ENCODE measurements around the gene SNRK. TPM values are rescaled to one million over a fixed set of nuclear protein-coding genes. Genes with fewer than 3 reads are reported as not detected.

Gene SNRK
- total and polyA plus RNA-seq, 11 donors: 9.3 to 41.5 (median 23.0) TPM

DNA sequence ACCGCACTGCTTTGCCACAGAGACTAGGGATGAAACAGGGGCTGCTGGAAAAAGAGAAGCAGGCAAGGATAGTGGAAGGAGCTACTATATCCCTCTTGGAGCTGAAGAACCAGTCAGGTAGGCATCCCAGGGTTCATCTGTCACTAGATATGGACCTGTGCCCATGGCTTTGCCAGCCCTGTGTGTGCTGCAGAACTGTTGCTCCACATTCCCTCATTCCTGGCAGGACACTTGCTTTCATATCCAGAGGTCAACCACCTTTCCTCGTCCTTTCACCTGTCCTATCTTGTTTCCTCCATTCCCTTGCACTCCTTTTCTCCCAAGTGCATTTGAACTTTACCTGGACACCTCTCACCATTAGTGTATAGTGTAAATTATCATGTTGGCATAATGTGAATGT lies 12.0 kb downstream of the SNRK start:
- H3K36me3 ChIP-seq: peaks cover 0 to 17% (median 5%) of the 10 kb centered on the region in 9 donors
- no peaks in the 10 kb centered on the region for H3K27me3 ChIP-seq
- ATAC-seq: peak; percentile 72 to 87 (median 78)
- no peak overlapping the region for H3K4me3 ChIP-seq
- peaks cover 16 to 91% (median 72%) of the 10 kb centered on the region in 12 donors for H3K4me1 ChIP-seq
- TF ChIP-seq POLR2A (IDR thresholded peaks at IDR 0.05): no peak
- TF ChIP-seq, protein P1, sequence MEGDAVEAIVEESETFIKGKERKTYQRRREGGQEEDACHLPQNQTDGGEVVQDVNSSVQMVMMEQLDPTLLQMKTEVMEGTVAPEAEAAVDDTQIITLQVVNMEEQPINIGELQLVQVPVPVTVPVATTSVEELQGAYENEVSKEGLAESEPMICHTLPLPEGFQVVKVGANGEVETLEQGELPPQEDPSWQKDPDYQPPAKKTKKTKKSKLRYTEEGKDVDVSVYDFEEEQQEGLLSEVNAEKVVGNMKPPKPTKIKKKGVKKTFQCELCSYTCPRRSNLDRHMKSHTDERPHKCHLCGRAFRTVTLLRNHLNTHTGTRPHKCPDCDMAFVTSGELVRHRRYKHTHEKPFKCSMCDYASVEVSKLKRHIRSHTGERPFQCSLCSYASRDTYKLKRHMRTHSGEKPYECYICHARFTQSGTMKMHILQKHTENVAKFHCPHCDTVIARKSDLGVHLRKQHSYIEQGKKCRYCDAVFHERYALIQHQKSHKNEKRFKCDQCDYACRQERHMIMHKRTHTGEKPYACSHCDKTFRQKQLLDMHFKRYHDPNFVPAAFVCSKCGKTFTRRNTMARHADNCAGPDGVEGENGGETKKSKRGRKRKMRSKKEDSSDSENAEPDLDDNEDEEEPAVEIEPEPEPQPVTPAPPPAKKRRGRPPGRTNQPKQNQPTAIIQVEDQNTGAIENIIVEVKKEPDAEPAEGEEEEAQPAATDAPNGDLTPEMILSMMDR (IDR thresholded peaks at IDR 0.05): no peak
- no peaks in the 10 kb centered on the region for H3K9me3 ChIP-seq
- intact Hi-C loops (cut with DNase I): loop anchor here in 1 of 10 donors (10.0 kb wide), 1 partner anchor 127 kb away; no protein-coding TSS in a partner anchor
- H3K27ac ChIP-seq: peak overlapping the region in 11 of 12 donors; percentile 8 to 71 (median 52)
- 64 to 72% (median 69%) methylated on average over 2 of the region's 2 CpGs for WGBS, 4 donors
- DNase-seq: peak in 1 of 5 donors; percentile 47

DNA sequence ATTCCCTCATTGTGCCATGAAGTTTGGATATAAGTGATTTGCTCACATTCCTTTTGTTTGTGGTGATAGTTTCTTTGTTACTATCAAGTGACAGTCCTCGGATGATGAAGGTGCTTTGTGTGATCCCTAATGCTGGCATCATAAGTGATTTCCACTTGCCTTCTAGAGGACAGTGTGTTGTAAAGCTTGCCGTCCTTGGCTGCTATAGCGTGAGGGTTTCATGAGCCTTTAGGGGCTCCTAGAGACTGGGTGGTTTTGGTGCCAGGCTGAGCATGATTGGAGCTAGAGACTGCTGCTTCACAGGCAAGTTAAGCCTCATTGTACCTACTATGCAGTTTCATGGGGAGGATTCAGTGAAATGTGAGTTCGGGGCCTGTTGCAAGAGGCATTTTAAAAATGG lies 12.4 kb downstream of the SNRK start:
- TF ChIP-seq, protein P1 (IDR thresholded peaks at IDR 0.05): no peak
- no peak for TF ChIP-seq POLR2A (IDR thresholded peaks at IDR 0.05)
- WGBS, 4 donors: 50 to 72% (median 57%) methylated on average over 4 of the region's 4 CpGs
- Histone ChIP-seq H3K9me3 (no peaks in the 10 kb centered on the region), H3K27ac (peak overlapping the region in 11 of 12 donors; percentile 8 to 71 (median 52)), H3K36me3 (peaks cover 0 to 22% (median 10%) of the 10 kb centered on the region in 9 donors), H3K4me3 (no peak overlapping the region), H3K4me1 (peaks cover 16 to 87% (median 71%) of the 10 kb centered on the region in 12 donors), H3K27me3 (no peaks in the 10 kb centered on the region)
- intact Hi-C loops (cut with DNase I): loop anchor here in 1 of 10 donors (10.0 kb wide), 1 partner anchor 126 kb away; no protein-coding TSS in a partner anchor
- no peak for DNase-seq
- ATAC-seq: peak; percentile 58 to 73 (median 66)

DNA sequence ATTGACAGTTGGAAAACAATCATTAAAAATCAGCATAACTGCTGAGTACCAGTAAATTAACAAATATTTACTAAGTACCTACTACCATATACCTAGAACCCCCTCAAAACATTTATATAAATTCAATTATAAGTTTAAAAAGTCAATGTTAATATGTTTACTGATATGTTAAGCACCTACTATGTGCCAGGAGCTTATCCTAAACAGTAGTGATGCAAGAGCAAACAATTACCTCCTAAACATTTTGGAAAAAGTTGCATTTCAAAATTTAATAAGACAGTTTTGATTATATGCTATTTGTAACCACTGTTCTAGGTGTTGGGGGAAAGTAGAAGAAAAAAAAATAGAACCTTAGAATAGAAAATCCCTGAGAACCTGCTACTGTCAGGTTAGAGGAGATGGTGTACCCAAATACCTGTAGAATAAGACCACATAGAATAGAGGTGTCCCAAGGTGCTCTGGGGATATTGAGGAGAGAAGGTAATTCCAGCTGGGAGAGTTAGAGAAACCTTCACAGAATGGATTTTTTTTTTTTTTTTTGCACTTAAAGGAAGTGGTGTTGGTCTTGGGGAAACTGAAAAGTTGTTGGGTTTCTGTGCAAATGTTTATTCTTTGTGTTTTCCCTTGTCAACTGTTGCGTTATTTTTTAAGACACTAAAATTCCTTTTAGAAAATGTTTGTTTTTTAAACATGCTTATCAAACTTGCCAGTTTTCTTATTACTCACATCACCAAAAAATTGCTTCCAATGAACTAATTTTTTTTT lies 16.0 kb downstream of the SNRK start:
- no peak for TF ChIP-seq POLR2A (IDR thresholded peaks at IDR 0.05)
- TF ChIP-seq, protein P1 (IDR thresholded peaks at IDR 0.05): no peak
- Histone ChIP-seq H3K4me3 (no peak overlapping the region), H3K27me3 (no peaks in the 10 kb centered on the region), H3K36me3 (peaks cover 0 to 51% (median 36%) of the 10 kb centered on the region in 9 donors), H3K9me3 (no peaks in the 10 kb centered on the region), H3K4me1 (peaks cover 3 to 79% (median 66%) of the 10 kb centered on the region in 12 donors), H3K27ac (no peak overlapping the region)
- no peak for DNase-seq
- intact Hi-C loops (cut with DNase I): no loop called here
- ATAC-seq: no peak
- WGBS, 4 donors: 68 to 82% (median 77%) methylated on average over 1 of the region's 1 CpG

DNA sequence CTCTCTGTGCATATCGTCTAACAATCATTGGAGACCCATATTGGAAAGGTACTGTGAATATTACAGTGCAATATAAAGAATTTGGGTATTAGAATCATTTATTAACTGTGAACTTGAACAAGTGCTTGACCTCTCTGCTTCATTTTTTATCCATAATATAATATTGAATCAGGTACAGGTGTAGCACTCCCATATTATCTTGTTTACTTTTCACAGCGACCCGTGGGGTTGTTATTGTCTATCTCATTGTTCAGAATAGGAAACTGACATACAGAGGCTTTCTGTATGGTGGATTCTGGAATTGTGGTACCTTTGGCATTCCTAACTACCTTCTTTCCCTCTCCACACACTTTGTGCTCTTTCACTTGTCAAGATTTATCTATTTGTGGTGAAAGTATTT lies 17.8 kb downstream of the SNRK start:
- DNase-seq: no peak
- Histone ChIP-seq H3K4me1 (peaks cover 0 to 66% (median 48%) of the 10 kb centered on the region in 12 donors), H3K27ac (no peak overlapping the region), H3K9me3 (peaks cover 0 to 7% (median 0%) of the 10 kb centered on the region in 12 donors), H3K4me3 (no peak overlapping the region), H3K27me3 (no peaks in the 10 kb centered on the region), H3K36me3 (peaks cover 0 to 61% (median 49%) of the 10 kb centered on the region in 9 donors)
- TF ChIP-seq POLR2A (IDR thresholded peaks at IDR 0.05): no peak
- TF ChIP-seq, protein P1 (IDR thresholded peaks at IDR 0.05): no peak
- intact Hi-C loops (cut with DNase I): no loop called here
- WGBS, 4 donors: 75 to 81% (median 78%) methylated on average over 3 of the region's 3 CpGs
- ATAC-seq: no peak

Measured in heart left ventricle (tissue), 16 donors.